NCI-H82 (cell line): ENCODE measurements around the gene RNF213.
"Not testable (repeated sequence)": the region's sequence is repeated elsewhere in the genome, so short reads cannot be mapped to it uniquely, and the experiment has no call there.

Source experiments
- DNase-seq: peaks from one replicate; lab custom pipeline; 2025; lab: John Stamatoyannopoulos, UW

Gene RNF213

DNA sequence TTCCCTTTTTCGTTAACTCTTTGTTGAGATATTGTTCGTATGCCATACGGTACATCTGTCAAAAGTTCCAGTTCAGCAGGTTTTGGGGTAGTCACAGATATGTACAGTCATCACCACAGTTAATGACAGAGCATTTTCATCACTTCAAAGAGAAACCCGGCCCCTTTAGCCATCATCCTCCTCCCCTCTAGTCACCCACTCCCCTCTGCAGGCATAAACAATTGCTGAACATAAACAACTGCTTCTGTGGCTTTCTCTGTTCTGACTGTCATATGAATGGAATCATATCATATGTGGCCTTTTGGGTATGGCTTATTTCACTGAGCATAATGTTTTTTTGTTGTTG is 59.3 kb downstream of the RNF213 start:
- DNase-seq, result no peak

DNA sequence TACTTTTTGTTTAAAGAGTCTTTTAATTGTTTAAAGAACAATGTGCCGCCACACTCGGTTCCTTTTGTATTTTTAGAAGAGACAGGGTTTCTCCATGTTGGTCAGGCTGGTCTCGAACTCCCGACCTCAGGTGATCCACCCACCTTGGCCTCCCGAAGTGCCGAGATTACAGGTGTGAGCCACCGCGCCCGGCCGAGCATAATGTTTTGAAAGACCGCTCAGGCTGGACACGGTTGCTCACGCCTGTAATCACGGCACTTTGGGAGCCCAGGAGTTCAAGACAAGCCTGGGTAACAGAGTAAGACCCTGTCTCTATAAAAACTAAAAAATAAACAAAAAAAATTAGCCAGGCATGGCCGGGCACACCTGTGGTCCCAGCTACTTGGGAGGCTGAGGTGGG is 59.8 kb downstream of the RNF213 start:
- DNase-seq, result no peak

DNA sequence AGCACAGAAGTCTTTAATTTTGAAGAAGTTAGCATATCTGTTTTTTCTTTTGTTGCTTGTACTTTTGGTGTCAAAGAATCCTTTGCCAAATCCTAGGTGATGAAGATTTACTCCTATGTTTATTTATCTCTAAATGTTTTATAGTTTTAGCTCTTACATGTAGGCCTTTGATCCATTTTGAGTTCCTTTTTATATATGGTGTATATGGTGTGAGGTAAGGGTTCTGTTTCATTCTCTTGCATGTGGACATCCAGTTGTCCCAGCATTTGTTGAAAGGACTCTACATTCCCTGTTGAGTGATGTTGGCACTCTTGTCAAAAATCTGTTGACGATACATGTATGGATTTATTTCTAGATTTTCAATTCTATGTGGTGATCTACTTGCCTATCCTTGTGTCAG is 62.2 kb downstream of the RNF213 start:
- no peak for DNase-seq

DNA sequence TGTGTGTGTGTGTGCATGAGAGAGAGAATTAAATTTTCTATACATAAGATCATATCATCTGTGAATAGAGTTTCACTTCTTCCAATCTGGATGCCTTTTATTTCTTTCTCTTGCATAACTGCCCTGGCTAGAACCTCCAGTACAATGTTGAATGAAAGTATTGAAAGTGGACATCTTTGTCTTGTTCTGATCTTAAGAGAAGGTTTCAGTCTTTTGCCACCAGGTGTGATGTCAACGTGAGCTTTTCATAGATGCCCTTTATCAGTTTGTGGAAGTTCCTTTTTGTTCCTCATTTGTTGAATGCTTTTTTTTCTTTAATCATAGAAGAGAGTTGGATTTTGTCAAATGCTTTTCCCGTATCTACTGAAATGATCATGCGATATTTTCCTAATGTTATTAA is 63.3 kb downstream of the RNF213 start:
- DNase-seq, result no peak

DNA sequence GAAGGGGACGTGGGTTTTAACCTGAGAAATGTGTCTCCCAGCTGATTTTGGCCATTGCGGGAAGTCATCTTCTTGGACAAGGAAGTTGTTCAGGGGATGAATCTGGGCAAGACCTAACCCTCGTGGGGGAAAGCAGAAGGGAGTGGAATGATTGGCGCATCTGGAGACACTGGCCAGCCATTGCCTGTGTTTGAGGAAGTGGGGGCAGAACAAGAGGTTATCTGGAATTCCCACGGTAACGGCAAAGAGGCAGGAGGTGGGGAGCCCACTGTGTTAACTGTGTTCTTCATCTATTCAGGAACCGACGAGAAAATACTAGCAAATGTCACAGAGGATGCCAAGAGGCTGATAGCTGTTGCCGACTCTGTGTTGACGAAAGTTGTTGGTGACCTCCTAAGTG is 66.9 kb downstream of the RNF213 start:
- no peak for DNase-seq

DNA sequence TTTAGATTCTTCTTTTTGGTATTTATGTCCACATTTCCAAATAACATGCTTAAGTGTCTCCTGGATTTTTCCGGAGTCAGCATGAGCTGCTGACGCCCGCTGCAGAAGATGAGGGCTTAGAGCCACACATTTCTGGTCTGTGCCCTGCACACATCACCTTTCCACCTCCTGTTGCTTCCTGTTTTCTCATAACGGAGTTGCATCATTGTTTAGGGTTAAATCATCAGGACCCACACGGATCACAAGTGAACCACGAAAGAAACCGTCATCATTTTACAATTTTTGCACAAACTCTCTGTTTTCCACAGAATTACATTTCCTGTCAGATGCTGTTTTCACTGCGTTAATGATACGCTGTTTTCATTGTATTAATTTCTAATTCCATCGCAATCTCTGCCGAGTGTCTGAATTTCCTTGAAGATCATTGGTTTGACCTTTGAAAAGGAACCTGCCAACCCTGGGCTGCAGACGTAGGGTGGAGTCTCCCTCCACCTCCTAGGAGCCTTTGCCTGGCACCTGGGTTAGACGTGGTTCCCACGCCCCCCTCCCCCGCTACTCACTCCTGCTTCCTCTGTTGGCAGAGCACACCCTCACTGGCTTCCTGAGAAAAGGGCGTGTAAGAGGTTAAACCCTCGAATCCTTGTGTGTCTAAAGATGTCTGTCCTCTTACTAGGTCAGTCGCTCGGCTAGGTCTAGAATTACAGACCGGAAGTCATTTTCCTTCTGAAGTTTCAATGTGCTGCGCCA is 68.2 kb downstream of the RNF213 start:
- no peak for DNase-seq

DNA sequence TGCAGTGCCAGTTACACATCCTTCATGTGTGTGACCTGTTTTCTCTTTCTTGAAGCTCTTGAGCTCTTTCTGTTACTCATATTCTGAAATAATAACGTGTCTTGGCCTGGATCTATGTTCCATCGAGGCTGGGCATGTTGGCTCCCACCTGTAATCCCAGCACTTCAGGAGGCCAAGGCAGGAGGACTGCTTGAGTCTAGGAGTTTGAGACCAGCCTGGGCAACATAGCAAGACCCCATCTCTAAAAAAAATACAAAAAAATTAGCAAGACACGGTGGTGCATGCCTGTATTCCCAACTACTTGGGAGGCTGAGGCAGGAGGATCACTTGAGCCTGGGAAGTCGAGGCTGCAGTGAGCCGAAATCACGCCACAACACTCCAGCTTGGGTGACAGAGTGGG is 68.8 kb downstream of the RNF213 start:
- DNase-seq, result not testable (repeated sequence)

DNA sequence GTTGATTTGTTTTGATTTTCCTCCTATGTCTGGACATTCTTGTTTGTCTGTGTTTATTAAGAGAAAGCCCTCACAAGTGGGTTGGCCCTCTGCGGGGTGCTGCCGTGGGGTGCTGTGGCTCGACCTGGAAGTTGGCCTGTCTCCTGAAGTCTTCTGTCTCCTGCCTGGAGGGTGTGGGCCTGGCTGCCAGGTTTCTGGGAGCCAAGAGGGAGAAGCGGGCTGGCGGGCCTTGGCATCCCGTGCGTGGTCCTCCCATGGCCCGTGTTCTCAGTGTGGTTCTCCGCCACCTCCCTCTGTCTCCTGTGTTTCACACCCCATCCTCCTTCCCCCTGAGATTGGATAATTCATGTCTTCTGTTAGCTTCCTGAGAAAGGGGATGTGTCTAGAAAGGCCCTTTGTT is 69.6 kb downstream of the RNF213 start:
- DNase-seq, result no peak

DNA sequence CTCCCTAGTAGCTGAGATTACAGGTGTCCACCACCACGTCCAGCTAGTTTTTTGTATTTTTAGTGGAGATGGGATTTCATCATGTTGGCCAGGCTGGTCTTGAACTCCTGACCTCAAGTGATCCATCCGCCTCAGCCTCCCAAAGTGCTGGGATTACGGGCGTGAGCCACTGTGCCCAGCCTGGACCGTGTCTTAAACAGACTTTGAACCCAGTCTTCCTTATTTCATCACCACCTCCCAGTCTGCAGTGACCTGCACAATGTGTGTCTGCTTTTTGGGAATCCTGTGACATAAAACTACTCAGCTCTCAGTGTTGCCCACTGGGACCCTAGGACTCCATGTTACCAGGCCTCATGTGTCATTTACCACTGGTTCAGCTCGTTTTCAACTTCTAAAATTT is 70.3 kb downstream of the RNF213 start:
- DNase-seq, result not testable (repeated sequence)

DNA sequence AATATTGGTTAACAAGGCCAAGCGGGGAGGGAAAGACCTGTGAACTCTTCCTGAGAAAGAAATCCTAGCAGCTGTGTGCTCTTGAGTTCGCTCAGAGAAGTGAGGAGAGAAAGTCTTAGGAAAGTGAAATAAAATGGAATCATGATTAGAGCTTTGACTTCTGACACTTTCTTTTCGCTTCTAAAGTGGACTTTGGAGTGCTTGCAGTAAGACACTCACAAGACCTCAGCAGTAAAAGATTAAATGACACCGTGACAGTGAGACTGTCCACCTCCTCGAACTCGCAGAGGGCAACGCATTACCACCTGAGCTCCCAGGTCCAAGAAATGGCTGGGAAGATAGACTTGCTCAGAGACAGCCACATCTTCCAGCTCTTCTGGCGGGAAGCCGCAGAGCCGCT is 71.2 kb downstream of the RNF213 start:
- DNase-seq, result no peak

DNA sequence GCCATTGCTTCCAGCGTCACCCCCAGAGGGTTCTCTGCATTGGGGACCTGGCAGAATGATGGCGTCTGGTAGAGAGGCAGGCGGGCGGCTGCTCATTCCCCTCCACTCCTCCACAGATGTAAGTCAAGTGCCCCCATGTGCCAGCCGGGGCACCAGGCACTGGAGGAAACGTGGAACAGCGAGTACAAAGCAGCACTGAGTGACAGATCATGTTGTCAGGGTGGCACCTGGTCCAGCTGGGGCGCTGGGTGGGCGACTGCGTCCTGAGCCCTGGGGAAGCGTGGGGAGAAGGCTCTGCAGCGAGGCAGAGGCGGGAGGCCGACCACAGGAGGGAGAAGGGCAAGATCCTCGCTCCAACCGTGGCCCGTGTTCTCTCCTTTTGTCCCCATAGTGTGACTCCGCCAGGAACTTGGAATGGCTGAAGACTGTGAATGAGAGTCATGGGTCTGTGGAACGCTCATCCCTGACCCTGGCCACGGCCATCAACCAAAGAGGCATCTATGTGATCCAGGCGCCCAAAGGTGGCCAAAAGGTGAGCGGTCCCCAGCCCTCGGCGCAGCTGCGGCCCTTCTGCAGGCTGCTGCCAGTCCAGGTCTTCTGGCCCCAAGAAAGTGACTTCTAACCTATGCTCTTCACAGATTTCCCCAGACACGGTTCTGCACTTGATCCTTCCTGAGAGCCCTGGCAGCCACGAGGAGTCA is 76.7 kb downstream of the RNF213 start:
- DNase-seq, result no peak

DNA sequence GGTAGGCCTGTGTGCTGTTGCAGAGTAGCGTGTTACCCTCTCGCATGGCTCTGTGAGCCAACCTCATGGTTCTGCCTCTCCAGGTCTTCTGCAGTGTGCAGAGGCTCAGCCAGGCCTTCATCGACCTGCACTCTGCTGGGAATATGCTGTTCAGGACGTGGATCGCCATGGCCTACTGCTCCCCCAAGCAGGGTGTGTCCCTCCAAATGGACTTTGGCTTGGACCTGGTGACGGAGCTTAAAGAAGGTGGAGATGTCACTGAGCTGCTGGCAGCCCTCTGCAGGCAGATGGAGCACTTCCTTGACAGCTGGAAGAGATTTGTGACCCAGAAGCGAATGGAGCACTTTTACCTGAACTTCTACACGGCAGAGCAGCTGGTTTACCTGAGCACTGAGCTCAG is 78.5 kb downstream of the RNF213 start:
- no peak for DNase-seq

DNA sequence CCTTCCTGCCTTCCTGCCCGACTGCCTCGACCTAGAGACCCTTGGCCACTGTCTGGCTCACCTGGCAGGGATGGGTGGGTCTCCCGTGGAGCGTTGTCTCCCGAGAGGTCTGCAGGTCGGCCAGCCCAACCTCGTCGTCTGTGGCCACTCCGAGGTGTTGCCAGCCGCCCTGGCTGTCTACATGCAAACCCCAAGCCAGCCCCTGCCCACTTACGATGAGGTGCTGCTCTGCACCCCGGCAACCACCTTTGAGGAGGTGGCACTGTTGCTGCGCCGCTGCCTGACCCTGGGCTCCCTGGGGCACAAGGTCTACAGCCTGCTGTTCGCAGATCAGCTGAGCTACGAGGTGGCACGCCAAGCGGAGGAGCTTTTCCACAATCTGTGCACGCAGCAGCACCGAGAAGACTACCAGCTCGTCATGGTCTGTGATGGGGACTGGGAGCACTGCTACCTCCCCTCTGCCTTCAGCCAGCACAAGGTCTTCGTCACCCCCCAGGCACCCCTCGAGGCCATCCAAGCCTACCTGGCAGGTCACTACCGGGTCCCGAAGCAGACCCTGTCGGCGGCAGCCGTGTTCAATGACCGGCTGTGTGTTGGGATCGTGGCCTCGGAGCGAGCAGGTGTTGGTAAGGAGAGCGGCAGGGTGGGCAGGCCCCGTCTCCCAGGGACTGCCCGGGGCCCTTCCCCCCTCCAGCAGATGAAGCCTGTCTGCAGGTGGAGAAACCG is 79.2 kb downstream of the RNF213 start:
- no peak for DNase-seq

DNA sequence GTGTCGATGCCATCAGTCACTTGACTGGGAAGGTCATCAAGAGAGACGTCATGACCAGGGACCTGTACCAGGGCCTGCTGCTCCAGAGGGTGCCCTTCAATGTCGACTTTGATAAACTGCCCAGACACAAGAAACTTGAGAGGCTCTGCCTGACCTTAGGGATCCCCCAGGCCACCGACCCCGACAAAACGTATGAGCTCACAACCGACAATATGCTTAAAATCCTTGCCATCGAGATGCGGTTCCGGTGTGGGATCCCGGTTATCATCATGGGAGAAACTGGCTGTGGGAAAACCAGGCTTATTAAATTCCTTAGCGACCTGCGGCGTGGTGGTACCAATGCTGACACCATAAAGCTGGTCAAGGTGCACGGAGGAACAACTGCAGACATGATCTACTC is 84.7 kb downstream of the RNF213 start:
- DNase-seq, result no peak

DNA sequence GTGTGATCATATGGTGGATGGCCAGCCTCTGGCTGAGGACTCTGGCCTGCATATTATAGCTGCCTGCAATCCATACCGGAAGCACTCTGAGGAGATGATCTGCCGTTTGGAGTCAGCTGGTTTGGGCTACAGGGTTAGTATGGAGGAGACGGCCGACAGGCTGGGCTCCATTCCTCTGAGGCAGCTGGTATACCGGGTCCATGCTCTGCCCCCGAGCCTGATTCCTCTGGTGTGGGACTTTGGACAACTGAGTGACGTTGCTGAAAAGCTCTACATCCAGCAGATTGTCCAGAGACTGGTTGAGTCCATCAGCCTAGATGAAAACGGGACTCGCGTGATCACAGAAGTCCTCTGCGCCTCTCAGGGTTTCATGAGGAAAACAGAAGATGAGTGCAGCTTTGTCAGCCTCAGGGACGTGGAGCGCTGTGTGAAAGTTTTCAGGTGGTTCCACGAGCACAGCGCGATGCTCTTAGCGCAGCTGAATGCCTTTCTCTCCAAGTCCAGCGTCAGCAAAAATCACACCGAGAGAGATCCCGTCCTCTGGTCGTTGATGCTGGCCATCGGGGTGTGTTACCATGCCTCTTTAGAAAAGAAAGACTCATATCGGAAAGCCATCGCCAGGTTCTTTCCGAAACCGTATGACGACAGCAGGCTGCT is 85.3 kb downstream of the RNF213 start:
- DNase-seq, result no peak

DNA sequence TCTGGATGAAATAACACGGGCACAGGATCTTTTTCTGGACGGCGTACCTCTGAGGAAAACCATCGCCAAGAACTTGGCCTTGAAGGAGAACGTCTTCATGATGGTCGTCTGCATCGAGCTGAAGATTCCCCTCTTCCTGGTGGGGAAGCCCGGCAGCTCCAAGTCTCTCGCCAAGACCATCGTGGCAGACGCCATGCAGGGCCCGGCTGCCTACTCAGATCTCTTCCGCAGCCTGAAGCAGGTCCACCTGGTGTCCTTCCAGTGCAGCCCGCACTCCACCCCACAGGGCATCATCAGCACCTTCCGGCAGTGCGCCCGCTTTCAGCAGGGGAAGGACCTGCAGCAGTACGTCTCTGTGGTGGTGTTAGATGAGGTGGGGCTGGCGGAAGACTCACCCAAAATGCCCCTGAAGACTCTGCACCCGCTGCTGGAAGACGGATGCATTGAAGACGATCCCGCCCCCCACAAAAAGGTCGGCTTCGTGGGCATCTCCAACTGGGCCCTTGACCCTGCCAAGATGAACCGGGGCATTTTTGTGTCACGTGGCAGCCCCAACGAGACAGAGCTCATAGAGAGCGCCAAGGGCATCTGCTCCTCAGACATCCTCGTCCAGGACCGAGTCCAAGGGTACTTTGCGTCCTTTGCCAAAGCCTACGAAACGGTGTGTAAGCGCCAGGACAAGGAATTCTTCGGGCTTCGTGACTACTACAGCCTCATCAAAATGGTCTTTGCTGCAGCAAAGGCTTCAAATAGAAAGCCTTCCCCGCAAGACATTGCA is 86.0 kb downstream of the RNF213 start:
- no peak for DNase-seq

DNA sequence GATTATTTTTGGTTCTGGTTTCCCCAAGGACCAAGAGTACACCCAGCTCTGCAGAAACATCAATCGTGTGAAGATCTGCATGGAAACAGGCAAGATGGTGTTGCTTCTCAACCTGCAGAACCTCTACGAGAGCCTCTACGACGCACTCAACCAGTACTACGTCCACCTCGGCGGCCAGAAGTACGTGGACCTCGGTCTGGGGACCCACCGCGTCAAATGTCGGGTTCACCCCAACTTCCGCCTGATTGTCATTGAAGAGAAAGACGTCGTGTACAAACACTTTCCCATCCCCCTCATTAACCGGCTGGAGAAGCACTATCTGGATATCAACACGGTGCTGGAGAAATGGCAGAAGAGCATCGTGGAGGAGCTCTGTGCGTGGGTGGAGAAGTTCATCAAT is 86.9 kb downstream of the RNF213 start:
- no peak for DNase-seq

DNA sequence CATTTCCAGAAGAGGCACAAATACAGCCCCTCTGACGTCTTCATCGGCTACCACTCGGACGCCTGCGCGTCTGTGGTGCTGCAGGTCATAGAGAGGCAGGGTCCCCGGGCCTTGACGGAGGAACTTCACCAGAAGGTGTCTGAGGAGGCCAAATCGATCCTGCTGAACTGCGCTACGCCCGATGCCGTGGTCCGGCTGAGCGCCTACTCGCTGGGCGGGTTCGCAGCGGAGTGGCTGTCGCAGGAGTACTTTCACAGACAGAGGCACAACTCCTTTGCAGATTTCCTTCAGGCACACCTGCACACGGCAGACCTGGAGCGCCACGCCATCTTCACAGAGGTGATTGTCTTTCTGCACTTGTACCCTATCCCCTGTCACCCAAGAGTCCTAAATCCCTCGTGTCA is 87.3 kb downstream of the RNF213 start:
- no peak for DNase-seq

DNA sequence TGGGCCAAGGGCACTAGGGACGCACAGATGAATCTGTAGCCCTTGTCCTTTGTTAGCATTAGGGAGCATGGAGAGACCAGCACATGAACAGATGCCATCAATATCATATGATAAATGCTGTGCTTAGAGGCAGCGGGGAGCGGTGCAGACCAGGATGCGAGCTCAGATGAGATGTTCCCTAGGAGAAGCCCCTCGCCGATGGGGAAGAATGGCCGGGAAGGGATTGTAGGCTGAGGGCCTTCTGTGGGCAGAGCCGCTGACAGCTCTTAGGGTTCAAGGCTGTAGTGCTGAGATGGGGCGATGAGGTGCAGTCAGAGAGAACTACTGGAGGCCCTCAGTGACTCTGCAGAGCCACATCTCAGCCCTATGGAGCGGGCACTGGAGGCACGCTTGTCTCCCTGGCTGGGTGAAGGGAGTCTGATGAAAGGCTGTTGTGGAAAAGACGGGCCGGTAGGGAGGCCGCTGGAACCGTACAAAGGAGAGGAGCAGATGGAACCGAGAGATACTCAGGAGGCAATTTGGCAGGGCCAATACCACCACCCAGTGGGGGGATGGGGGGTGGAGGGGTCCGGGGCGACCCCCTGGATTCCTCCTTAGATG is 88.0 kb downstream of the RNF213 start:
- DNase-seq, result no peak

DNA sequence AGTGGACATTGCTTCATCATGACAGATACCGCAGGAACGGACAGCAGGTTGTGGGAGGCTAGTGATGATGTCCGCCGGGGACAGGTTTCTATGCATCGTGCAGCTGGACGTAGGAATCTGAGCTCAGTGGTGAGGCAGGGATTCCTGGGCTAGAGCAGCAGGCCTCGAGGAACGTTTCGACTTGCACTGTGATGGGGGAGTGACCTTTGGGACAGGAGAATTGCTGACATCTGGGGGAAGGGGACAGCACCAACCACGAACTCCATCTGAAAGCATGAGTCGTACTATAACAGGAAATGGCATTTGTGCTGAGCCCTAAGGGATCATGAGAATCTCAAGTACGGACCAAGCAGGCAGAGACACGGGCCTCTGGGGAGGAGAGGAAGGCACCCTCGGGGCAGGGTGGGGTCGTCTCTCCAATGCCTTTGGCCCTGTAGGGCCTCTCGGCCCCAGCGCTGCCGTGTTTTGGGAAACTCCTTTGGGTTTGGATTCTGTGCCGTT is 88.5 kb downstream of the RNF213 start:
- no peak for DNase-seq

DNA sequence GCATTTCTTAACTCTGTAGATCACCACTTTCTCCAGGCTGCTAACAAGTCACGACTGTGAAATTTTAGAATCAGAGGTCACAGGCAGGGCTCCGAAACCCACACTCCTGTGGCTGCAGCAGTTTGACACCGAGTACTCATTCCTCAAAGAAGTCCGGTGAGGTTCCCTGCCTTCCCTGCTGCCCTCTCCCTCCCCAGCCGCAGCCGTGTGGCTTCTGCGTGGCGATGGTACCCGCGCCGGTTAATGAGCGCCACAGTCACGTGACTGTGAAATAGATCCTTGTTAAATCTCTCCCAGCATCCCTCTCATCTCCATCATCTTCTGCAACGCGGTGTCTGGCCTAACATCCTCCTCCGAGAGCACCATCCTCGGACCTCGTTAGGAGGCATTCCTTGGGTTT is 89.1 kb downstream of the RNF213 start:
- no peak for DNase-seq
